Sigmoid colon (tissue), 7 donors: ENCODE measurements around the gene MED29. TPM values are rescaled to one million over a fixed set of nuclear protein-coding genes. Genes with fewer than 3 reads are reported as not detected.

Experiments used
- DNase-seq: peaks from one replicate; pipeline ENCODE4 v3.0.0-alpha.2; 2019
- H3K27ac ChIP-seq, 4 donors: fragments of 200-600 bp; sonication (generic); one replicate each; pipeline ENCODE4 v1.5.1; 2016 to 2019; ENCODE audit warnings: mild to moderate bottlenecking in 1 of 4
- H3K27me3 ChIP-seq, 3 donors: fragments of 200-600 bp; sonication (generic); one replicate each; pipeline ENCODE4 v1.5.1; 2019; ENCODE audit warnings: mild to moderate bottlenecking in 1 of 3
- H3K36me3 ChIP-seq, 4 donors: fragments of 200-600 bp; sonication (generic); one replicate each; pipeline ENCODE4 v1.5.1; 2016 to 2019
- H3K4me1 ChIP-seq, 4 donors: fragments of 200-600 bp; sonication (generic); one replicate each; pipeline ENCODE4 v1.5.1; 2017 to 2019
- H3K4me3 ChIP-seq, 4 donors: fragments of 200-600 bp; sonication (generic); one replicate each; pipeline ENCODE4 v1.5.1; 2017 to 2019; ENCODE audit warnings: mild to moderate bottlenecking in 2 of 4, moderate library complexity in 1 of 4
- H3K9me3 ChIP-seq, 4 donors: fragments of 200-600 bp in 3 of 4; sonication (generic) in 3 of 4; one replicate each; pipeline versions ENCODE4 v1.5.1 to v1.6.1; 2013 to 2019
- EP300 ChIP-seq, 4 donors: sonication (generic); formaldehyde crosslinking; IDR thresholded peaks; one replicate each; pipeline ENCODE4 v1.6.1; 2017; ENCODE audit warnings: antibody characterized with exemption in 4 of 4
- POLR2A ChIP-seq, 2 donors: fragments of 450-650 bp; IDR thresholded peaks; one replicate each; pipeline ENCODE4 v1.6.1; 2016; ENCODE audit warnings: antibody characterized with exemption in 2 of 2, mild to moderate bottlenecking in 2 of 2, moderate library complexity in 2 of 2
- POLR2AphosphoS5 ChIP-seq, 4 donors: sonication (generic); formaldehyde crosslinking; IDR thresholded peaks; one replicate each; pipeline ENCODE4 v1.6.1; 2017; ENCODE audit warnings: antibody characterized with exemption in 4 of 4
- WGBS, 2 donors: extraction: QIAGEN DNeasy Blood & Tissue Kit; methylation state at CpG; one replicate each; pipeline ENCODE4 v1.1.7; 2013; 5-methylcytosine and 5-hydroxymethylcytosine counted together
- intact Hi-C: fragments of 100-400 bp; cut with DNase I; formaldehyde crosslinking; loops from one replicate; pipeline ENCODE4 v1.15.1; 2023
- polyA plus RNA-seq, 3 donors: library from polyadenylated mRNA; stranded (reverse); fragments of 200-250 nt; gene quantifications; one replicate each; pipeline ENCODE4 v1.2.3, GENCODE V29; 2013
- total RNA-seq, 4 donors: library from RNA; depleted of rRNA; stranded (reverse); fragments of >200 nt; gene quantifications; one replicate each; pipeline ENCODE4 v1.1.0, GENCODE V29; 2016
- TF ChIP-seq, protein P1 (sequence below), 4 experiments: fragments of 450-650 bp in 3 of 4; fragments of 200-600 bp in 1 of 4; IDR thresholded peaks; one replicate each; pipeline ENCODE4 v1.5.1; 2016 to 2019; ENCODE audit warnings: antibody characterized with exemption in 4 of 4, mild to moderate bottlenecking in 3 of 4, moderate library complexity in 2 of 4
- donor health status: healthy with polysubstance abuse.
- donor health status: Bipolar disorder and iron deficiency.
- donor health status: healthy.

Gene MED29
- total and polyA plus RNA-seq, 7 donors = 22.8 to 44.6 (median 31.0) TPM

DNA sequence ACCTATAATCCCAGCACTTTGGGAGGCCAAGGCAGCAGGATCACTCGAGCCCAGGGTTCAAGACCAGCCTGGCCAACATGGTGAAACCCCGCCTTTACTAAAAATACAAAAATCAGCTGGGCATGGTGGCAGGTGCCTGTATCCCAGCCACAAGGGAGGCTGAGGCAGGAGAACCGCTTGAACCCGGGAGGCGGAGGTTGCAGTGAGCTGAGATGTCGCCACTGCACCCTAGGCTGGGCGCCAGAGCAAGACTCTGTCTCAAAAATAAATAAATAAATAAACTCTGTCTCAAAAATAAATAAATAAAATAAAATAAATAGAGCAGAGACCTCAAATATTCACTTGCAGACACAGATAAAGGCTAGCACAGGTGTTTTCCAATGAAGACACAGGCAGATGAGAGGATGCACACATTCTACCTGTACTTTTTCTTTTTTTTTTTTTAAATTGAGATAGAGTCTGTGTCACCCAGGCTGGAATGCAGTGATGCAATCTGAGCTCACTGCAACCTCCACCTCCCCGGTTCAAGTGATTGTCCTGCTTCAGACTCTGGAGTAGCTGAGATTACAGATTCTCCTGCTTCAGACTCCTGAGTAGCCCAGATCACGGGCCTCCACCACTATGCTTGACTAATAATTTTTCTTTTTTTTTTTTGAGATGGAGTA is 47.2 kb downstream of the MED29 start:
- intact Hi-C loops = loop anchor here (10.0 kb wide), 1 partner anchor 314 kb away; the partner anchor contains the start of gene PAK4
- 85 to 87% methylated on average over 9 of the region's 9 CpGs for WGBS, 2 donors
- no peak overlapping the region for H3K4me3 ChIP-seq
- H3K4me1 ChIP-seq = peaks cover 0 to 36% (median 28%) of the 10 kb centered on the region in 4 donors
- peaks cover 7 to 16% (median 14%) of the 10 kb centered on the region in 4 donors for H3K36me3 ChIP-seq
- no peak for TF ChIP-seq EP300 (IDR thresholded peaks at IDR 0.05)
- no peak for TF ChIP-seq POLR2AphosphoS5 (IDR thresholded peaks at IDR 0.05)
- TF ChIP-seq POLR2A (IDR thresholded peaks at IDR 0.05) = no peak
- TF ChIP-seq, protein P1, sequence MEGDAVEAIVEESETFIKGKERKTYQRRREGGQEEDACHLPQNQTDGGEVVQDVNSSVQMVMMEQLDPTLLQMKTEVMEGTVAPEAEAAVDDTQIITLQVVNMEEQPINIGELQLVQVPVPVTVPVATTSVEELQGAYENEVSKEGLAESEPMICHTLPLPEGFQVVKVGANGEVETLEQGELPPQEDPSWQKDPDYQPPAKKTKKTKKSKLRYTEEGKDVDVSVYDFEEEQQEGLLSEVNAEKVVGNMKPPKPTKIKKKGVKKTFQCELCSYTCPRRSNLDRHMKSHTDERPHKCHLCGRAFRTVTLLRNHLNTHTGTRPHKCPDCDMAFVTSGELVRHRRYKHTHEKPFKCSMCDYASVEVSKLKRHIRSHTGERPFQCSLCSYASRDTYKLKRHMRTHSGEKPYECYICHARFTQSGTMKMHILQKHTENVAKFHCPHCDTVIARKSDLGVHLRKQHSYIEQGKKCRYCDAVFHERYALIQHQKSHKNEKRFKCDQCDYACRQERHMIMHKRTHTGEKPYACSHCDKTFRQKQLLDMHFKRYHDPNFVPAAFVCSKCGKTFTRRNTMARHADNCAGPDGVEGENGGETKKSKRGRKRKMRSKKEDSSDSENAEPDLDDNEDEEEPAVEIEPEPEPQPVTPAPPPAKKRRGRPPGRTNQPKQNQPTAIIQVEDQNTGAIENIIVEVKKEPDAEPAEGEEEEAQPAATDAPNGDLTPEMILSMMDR (IDR thresholded peaks at IDR 0.05) = no peak
- no peak for DNase-seq
- H3K27me3 ChIP-seq = peaks cover 0 to 3% (median 0%) of the 10 kb centered on the region in 3 donors
- H3K27ac ChIP-seq = no peak overlapping the region
- H3K9me3 ChIP-seq = no peaks in the 10 kb centered on the region

DNA sequence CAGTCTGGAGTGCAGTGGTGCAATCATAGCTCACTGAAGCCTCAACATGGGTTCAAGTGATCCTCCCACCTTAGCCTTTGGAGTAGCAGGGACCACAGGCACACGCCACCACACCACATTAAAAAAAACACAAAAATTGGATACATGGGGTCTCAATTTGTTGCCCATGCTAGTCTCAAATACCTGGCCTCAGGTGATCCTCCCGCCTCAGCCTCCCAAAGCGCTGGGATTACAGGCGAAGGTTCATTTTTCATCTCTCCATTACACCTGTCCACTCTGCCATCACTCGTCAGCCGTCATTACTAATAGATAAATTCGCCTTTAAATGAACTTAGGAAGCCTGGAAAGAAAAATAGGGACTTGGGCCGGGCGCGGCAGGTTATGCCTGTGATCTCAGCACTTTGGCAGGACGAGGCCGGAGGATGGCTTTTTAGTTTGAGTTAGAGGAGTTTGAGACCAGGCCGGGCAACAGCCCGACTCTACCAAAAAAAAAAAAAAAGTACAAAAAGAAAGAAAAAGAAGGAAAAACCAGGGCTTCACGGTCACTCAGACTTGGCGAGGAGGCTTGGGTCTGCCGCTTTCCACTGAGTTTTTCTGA is 53.5 kb downstream of the MED29 start:
- 2 to 5% methylated on average over 17 of the region's 17 CpGs for WGBS, 2 donors
- peak overlapping the region; percentile 91 to 95 (median 94) for H3K27ac ChIP-seq
- no peaks in the 10 kb centered on the region for H3K27me3 ChIP-seq
- peaks cover 0 to 46% (median 37%) of the 10 kb centered on the region in 4 donors for H3K4me1 ChIP-seq
- H3K9me3 ChIP-seq = no peaks in the 10 kb centered on the region
- no peak for DNase-seq
- peak overlapping the region; percentile 60 to 96 (median 95) for H3K4me3 ChIP-seq
- intact Hi-C loops = loop anchor here (1.0 to 5.0 kb wide), 5 partner anchors 8 to 102 kb away; partner anchors contain the start of genes MED29, PAF1, SAMD4B and TIMM50
- H3K36me3 ChIP-seq = peaks cover 0 to 5% (median 0%) of the 10 kb centered on the region in 4 donors
- TF ChIP-seq POLR2A (IDR thresholded peaks at IDR 0.05) = no peak
- TF ChIP-seq, protein P1 (IDR thresholded peaks at IDR 0.05) = no peak
- TF ChIP-seq EP300 (IDR thresholded peaks at IDR 0.05) = no peak
- TF ChIP-seq POLR2AphosphoS5 (IDR thresholded peaks at IDR 0.05) = no peak

DNA sequence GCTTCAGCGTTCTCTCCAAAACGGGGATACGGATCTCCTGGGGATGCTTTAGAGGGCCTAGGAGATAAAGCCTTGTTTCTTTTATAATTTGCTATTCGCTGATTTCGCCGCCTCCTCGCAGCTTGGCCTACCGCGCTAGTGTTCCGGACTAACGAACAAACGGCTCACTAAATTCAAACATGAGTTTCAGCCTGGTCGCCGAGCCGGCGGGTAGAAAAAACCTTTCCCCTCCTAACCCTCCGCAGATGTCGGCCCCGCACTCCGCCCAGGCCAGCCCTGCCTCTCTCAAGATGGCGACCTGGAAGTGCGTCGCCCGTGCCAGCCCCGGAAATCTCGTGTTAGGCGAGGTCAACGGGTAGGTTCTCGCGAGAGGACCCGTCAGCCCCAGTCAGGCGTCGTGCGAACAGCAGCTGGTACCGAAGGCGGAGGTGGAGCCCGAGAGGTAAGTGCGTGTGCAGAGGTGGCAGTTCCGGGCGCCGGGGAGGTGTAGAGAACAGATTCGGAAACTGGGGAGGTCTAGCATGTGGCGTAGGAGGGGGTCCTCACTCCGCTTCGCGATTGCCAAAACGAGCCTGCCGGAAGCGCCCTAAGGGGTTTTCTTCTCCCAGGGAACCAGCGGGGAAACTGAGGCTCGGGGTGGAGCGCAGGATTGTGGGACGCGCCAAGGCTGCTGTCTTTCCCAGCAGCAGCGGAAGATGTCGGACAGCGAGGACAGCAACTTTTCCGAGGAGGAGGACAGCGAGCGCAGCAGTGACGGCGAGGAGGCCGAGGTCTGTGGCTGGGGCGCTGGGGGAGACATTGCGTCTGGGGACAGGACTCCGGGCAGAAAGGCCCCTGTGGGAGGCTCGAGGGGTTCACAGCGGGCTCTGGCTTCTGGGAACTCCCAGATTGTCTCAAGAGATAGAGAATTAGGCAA is 54.3 kb downstream of the MED29 start, which contains the start of gene SUPT5H:
Gene SUPT5H, plus strand, starts transcription at position 387 of the 916 bp plus-strand sequence. Its CDS starts 309 bp downstream, at position 696.
- peak within 1 kb of the TSS; percentile 91 to 95 (median 94) for H3K27ac ChIP-seq
- H3K36me3 ChIP-seq = peaks cover 0 to 5% (median 0%) of the 10 kb centered on the region in 4 donors
- peak within 1 kb of the TSS; percentile 60 to 96 (median 95) for H3K4me3 ChIP-seq
- H3K4me1 ChIP-seq = peaks cover 0 to 41% (median 37%) of the 10 kb centered on the region in 4 donors
- H3K27me3 ChIP-seq = no peaks in the 10 kb centered on the region
- intact Hi-C loops = loop anchor here (1.0 to 5.0 kb wide), 5 partner anchors 9 to 103 kb away; partner anchors contain the start of genes MED29, PAF1, SAMD4B and TIMM50
- WGBS, 2 donors = 0% methylated on average over 68 of the region's 68 CpGs
- peak; percentile 98 to 99 (median 99) for TF ChIP-seq POLR2AphosphoS5 (IDR thresholded peaks at IDR 0.05)
- TF ChIP-seq, protein P1 (IDR thresholded peaks at IDR 0.05) = no peak
- peak; percentile 95 to 96 for TF ChIP-seq POLR2A (IDR thresholded peaks at IDR 0.05)
- peak in 2 of 4 donors; percentile 14 to 17 for TF ChIP-seq EP300 (IDR thresholded peaks at IDR 0.05)
- peak; percentile 99 for DNase-seq
- H3K9me3 ChIP-seq = no peaks in the 10 kb centered on the region

DNA sequence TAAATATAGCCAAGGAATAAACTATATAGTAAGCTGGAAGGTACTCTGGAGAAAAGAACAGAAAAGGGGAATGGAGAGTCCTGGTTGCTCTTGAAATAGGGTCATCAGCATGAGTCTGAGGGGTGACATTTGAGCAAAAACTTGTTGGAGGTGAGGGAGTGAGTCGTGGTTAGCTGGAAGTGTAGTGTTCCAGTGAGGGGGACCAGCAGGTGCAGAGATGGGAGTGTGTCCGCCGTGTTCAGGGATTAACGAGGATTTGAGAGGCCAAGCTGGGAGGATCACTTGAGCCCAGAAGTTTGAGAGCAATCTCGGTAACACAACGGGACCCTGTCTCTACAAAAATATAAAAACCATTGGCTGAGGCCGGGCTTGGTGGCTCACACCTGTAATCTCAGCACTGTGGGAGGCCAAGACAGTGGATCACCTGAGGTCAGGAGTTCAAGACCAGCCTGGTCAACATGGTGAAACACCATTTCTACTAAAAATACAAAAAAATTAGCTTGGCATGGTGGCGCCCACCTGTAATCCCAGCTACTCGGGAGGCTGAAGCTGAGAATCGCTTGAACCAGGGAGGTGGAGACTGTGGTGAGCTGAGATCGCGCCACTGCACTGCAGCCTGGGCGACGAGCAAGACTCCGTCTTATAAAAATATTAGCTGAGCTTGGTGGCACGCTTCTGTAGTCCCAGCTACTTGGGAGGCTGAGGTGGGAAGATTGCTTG is 55.3 kb downstream of the MED29 start:
- DNase-seq = no peak
- peaks cover 0 to 41% (median 34%) of the 10 kb centered on the region in 4 donors for H3K4me1 ChIP-seq
- intact Hi-C loops = loop anchor here (5.0 kb wide), 1 partner anchor 104 kb away; the partner anchor contains the start of gene SAMD4B
- H3K27ac ChIP-seq = peak overlapping the region in 3 of 4 donors; percentile 91 to 94 (median 93)
- no peaks in the 10 kb centered on the region for H3K9me3 ChIP-seq
- peak overlapping the region; percentile 60 to 96 (median 95) for H3K4me3 ChIP-seq
- peaks cover 0 to 5% (median 0%) of the 10 kb centered on the region in 4 donors for H3K36me3 ChIP-seq
- 82 to 84% methylated on average over 16 of the region's 16 CpGs for WGBS, 2 donors
- H3K27me3 ChIP-seq = no peaks in the 10 kb centered on the region
- TF ChIP-seq, protein P1 (IDR thresholded peaks at IDR 0.05) = no peak
- TF ChIP-seq EP300 (IDR thresholded peaks at IDR 0.05) = no peak
- TF ChIP-seq POLR2AphosphoS5 (IDR thresholded peaks at IDR 0.05) = no peak
- no peak for TF ChIP-seq POLR2A (IDR thresholded peaks at IDR 0.05)
